HG02588 (cell line): Measurements from ENCODE around the gene LRRC27.

ENCODE experiments used
- ATAC-seq: cut with Tn5 transposase; IDR thresholded peaks from one replicate; pipeline ENCODE4 v1.9.1; 2021; ENCODE audit warnings: mild to moderate bottlenecking, moderate library complexity; ENCODE audit not compliant: unreplicated experiment

The LRRC27 gene

DNA sequence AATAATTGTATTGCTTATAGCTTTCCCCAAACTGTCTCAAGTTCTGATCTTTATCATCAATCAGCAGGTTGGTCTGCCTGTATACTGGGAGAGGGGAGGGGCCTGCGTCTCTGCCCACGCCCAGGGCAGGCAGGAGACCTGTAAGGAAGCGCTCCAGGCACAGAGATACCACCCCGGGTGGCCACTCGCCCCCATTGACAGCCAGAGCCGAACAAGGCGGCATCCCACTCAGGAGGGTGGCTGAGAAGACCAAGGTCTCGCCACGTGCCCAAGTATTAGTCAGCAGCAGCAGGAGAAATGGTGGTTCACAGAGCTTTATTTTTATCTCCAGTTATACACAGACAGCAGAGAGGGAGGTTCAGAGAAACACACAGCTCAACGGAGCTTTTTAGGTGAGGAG lies 31.4 kb upstream of the LRRC27 start:
- ATAC-seq = no peak

- no peak for ATAC-seq
Observed at GRCh38 chr10:132301371-132302330, 30.3 kb upstream of the LRRC27 start.

- ATAC-seq = no peak
Observed at GRCh38 chr10:132302421-132303310, 29.3 kb upstream of the LRRC27 start.

GRCh38 chr10:132303361-132304115 lies 28.5 kb upstream of the LRRC27 start:
- no peak for ATAC-seq

- ATAC-seq = no peak
Observed at GRCh38 chr10:132304756-132305509, 27.1 kb upstream of the LRRC27 start.

DNA sequence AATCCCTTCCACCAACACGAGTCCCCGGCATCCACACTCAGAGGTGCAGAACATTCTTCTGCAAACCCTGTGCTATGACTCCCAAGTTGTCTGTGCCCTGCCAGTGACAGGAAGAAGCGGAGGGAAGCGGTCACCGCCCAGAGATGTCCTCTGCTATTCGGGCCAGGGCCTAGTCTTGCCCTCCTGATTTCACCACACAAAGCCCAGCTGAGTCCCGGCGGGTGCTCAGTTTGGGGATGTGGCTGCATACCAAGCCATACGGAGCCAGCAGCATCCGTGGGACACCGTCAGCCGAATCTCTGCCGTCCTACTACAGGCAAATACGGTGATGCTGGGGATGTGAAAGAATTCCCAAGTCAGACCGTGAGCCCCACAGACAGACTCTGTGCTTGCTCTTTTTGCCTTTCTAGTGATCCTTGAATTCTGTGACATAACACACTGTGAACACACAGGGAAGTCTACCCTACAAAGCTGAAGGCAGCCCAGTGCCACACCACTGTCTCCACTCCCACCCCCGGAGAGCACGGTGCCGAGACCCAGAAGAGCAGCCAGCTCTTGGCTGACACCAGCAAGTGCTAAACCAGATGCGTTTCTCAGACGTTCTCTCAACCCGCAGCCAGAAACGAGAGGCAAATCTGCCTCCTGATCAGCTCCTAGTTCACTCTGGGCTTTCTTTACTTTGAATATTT lies 26.2 kb upstream of the LRRC27 start:
- ATAC-seq = no peak

DNA sequence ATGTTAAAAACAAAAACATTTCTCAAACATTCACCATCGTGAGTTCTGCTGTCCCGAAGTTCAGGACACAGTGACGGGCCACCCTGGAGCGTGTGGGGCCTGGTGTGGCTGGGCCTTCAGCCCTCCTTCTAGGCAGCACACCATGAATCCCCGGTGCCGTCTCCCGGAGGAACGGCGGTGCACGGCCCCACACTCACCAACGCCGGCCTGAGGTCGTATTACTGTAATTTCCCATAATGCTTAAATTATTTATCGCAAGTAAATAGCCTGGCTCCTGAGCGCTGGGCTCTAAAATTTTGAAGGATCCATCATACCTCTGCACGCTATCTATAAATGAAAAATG lies 25.7 kb upstream of the LRRC27 start:
- ATAC-seq = no peak

DNA sequence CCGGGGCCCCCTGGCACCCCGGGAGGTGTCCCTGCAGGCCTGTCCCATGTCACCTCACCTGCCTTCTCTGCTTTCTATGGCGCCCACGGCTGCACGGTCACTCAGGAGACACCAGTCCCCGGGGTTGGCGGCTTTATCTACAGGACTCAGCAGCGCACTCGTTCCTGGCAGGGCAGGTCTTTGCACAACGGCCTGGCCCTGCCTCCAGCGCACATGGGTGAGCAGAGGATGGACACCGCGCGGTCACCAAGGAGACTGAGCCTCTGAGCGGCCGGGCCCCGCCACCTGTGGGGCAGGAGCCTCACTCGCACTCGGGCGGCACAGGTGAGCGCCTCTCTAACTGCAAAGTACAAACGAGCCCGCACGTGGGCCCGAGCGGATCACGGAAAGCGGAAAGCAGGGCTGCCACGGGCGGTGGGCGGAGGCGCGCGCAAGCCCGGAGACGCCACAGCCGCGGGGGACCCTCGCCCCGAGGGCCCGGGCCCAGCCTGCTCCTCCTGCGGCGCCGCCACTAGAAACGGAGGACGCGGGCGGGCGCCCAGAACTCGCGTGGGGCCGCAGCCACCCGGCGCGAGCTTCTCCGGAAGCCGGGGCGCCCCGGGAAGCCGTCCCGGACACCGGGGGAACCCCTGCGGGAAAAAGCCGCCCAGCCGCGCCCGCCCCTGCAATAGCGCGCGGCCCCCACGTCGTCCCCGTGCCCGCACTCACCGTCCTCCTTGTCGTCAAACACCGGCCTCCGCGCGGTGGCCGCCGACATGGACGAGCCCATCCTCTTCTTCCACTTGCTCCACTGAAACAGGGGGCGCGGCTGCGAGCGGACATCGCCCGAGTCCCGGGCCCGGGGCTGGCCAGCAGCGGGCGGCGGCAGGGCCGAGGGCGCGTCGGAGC lies 24.9 kb upstream of the LRRC27 start:
- ATAC-seq = peak; percentile 15

DNA sequence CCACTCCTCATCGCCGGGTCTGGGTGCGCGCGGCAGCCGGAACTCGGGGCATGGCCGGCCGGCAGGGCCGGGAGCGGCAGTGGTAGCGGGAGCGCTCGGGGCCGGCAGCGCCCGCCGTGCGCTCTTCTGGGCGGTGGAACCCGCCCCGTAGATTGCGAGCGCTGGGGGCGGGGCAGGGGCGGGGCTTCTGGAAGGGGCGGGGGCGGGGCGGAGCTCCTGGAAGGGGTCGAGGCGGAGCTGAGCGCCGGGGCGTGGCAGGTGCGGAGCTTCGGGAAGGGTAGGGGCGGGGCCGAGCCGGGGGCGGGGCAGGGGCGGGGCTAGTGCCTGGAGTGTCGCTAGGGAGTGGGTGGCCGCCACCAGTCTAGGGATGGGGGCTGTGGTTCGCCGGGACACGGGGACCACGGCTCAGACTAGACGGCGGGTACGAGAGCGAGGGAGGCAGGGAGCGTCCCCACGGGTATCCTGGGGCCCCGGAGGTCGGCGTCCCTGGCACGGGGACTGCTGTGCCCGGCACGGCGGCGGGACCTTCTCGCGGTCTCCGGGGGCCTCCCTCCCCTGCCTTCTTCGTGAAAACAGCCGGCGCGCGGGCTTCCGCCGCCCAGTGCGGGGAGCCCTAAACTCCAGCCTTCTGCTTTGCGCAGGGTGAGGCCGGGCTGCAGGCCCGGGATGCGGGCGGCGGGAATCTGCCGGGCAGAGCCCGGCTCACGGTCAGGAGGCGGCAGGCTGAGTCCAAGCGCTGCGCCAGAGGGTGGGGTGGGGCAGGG lies 24.0 kb upstream of the LRRC27 start, which contains the start of gene STK32C:
TSS of gene STK32C (minus strand) at position 128 of the 764 bp plus-strand sequence. CDS start at position 11, 117 bp downstream.
- ATAC-seq = peak; percentile 67

DNA sequence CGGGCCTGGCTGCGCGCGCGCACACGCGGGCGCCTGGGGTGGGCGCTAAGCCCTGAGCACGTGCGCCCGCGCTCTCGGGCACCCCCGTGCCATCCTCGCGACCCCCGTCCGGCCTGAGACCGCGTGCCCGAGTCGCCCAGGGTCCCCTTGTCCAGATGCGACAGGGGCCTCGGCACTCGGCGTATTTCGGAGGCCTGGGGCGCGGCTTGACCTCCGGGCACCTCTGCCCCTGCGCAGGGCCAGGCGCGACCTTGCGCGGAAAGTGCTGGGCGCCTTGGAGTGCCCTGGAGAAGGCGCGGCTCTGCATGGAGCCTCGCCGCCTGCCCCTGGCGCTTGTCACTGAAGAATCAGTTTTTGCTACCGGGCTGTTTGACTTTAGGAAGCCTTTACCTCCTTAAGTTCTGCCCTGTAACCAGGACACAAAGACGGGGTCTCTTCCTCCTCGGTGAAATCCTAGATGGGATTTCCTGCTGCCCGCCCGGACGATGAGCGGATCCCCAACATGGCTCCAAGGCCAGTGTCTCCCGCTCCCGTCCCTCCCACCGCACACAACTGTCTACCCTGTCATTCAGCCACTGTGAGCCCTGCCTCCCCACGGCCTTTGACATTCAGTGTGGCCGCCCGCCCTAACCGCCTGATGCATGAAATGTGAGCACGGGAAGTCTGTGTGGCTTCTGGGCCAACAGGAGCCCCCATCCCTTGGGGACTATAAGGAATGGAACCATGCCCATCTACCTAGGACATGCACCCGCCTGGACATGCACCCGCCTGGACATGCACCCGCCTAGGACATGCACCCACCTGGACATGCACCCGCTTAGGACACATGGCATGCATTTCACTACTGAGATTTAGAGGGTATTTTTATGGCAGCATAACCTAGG lies 23.2 kb upstream of the LRRC27 start:
- no peak for ATAC-seq

GRCh38 chr10:132309471-132309865 lies 22.5 kb upstream of the LRRC27 start:
- no peak for ATAC-seq

DNA sequence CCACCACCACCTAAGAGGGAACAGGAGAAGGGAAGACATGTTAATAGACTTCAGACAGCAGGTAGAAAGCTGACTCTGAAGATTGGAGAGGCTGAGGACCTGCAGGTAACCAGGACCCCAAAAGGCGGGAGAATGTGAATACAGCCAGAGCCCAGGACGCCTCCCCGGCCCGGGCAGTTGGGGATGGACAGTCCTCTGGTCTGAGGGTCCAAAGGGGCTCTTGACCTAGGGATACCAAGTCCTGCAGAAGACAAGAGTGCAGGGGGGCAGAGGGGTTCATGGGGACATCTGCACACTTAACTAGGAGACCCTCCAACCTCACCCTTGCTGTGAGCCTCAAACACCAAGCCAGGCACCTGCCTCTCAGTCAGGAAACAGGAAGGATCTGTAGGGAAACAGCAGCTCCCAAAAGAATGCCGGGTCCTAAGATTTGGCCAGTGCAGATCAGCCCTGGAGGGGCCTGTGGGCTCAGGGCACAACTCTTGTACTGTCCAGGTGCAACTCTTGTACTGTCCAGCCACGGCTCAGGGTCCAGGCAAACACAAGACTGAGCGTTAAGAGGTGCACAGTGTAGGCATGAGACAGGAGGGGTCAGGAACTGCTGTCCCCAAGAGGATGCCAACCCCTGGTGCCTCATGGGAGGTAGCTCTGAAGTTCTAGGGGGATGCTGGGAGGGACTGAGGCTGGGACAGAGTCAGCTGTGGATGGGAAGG lies 22.0 kb upstream of the LRRC27 start:
- ATAC-seq = no peak

DNA sequence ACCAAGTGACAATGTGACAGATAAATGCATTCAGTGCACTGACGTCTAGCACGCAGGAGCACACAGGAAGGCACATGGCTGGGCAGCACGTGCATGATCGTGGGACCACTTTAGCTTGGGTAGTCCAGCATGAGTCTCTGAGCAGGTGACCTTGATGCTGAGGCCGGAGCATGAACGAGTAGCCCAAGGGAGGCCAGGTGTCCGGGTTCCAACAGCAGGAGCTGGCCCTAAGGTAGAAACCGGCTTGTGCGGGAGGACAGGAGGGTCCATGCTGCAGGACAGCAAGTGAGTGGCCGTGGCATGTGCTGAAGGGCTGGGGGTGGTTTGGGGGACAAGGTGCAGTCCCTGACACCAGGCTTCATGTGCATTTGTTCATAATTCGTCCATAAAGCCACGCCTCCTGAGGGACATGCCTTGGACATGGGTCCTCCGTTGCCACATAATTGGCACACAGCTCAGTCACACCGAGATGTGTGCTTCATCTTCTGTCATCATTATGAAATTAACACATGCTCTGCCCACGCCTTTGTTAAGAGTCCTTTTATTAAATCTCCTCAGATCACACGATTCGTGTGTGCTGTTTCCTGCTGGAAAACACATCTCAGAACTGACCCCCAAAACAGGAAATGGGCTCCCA lies 21.2 kb upstream of the LRRC27 start:
- no peak for ATAC-seq

DNA sequence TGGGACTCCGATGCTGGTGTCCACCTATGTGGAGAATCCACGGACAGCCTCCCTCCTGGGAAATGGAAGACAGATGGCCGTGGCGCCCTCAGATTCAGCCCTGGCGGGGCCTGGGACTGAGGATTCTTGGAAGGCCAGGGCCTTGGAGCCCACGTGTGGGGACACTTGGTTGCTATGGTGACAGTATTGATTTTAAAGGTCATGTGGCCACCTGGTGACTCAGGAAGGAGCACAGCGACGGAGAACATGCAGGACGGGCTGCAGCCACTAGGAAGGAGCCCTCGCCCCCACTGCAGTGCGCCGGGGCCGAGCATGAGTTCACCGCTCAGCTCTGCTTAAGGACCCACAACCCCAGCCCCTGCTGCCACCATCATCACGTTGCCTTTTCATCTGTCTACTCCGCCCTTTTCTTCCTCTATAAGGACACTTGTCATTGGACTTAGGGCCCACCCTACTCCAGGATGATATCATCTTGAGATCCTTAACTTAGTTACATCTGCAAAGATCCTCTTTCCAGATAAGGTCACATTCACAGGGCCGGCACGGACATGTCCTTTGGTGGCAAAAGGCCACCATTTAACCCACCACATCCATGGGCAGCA lies 20.6 kb upstream of the LRRC27 start:
- ATAC-seq = no peak

DNA sequence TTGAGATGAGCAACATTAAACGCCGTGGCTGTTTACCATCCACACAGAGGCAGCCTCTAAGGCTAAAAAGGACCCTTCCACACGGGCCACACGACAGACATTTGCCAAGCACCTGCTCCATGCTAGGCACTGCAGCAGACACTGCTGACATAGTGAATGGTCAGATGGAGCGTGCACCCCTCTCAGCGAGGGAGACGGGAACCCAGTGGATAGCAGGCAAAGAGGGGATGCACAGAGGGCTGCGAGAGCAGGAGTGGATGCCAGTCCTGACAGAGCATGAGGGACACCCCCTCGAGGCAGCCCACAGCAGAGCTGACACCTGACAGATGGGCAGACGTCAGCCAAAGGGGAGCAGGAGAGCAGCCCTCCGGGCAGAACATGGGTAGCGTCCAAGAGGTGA lies 18.7 kb upstream of the LRRC27 start:
- ATAC-seq = no peak
